GM12875 (cell line): ENCODE results near the gene MKRN2OS.

Experiments
- H3K4me3 ChIP-seq: one replicate; pipeline ENCODE4 v1.5.1; 2011; ENCODE audit warnings: low read depth, low read length, control low read depth
- CTCF ChIP-seq: IDR thresholded peaks from 2 replicates; pipeline ENCODE4 v1.5.1; 2011; ENCODE audit warnings: low read depth, mild to moderate bottlenecking, control low read depth, inconsistent platforms, low read length, moderate library complexity, borderline replicate concordance; ENCODE audit not compliant: insufficient read depth

Gene MKRN2OS

GRCh38 chr3:12585970-12586369 lies 40.7 kb upstream of the MKRN2OS start:
- H3K4me3 ChIP-seq = no peak overlapping the region
- TF ChIP-seq CTCF = no peak

- no peak overlapping the region for H3K4me3 ChIP-seq
- TF ChIP-seq CTCF = no peak
Observed at GRCh38 chr3:12585181-12585580, 39.9 kb upstream of the MKRN2OS start.

GRCh38 chr3:12584083-12584482 lies 38.8 kb upstream of the MKRN2OS start:
- no peak for TF ChIP-seq CTCF
- no peak overlapping the region for H3K4me3 ChIP-seq

GRCh38 chr3:12583280-12583679 lies 38.0 kb upstream of the MKRN2OS start:
- TF ChIP-seq CTCF = no peak
- H3K4me3 ChIP-seq = no peak overlapping the region

- no peak for TF ChIP-seq CTCF
- H3K4me3 ChIP-seq = no peak overlapping the region
Observed at GRCh38 chr3:12582730-12583129, 37.4 kb upstream of the MKRN2OS start.

GRCh38 chr3:12579905-12580304 lies 34.6 kb upstream of the MKRN2OS start:
- TF ChIP-seq CTCF = no peak
- H3K4me3 ChIP-seq = no peak overlapping the region

- TF ChIP-seq CTCF = no peak
- no peak overlapping the region for H3K4me3 ChIP-seq
Observed at GRCh38 chr3:12579456-12579855, 34.2 kb upstream of the MKRN2OS start.
